Effector CD4-positive, alpha-beta T cell (primary cell): ENCODE measurements around the gene LRRC49. TPM values are rescaled to one million over a fixed set of nuclear protein-coding genes. Genes with fewer than 3 reads are reported as not detected.
"Not testable (repeated sequence)": the region's sequence is repeated elsewhere in the genome, so short reads cannot be mapped to it uniquely, and the experiment has no call there.

Experiments used
- DNase-seq: peaks from one replicate; pipeline ENCODE4 v3.0.0-alpha.2; 2020
- total RNA-seq: gene quantifications from one replicate; lab custom pipeline; 2026; lab: John Stamatoyannopoulos, UW

Gene LRRC49
- not detected for total RNA-seq

GRCh38 chr15:70892002-70892911 lies at the start of gene LRRC49, which contains the start of gene THAP10:
Gene LRRC49 (plus strand): TSS chr15:70892826. CDS start chr15:70892895, 69 bp downstream.
Gene THAP10 (minus strand): TSS chr15:70892433. CDS start chr15:70892272, 161 bp downstream.
- no peak for DNase-seq

- no peak for DNase-seq
These were observed 46.8 kb upstream of the LRRC49 start for GRCh38 chr15:70845602-70846360.

GRCh38 chr15:70851889-70852288 lies 40.7 kb upstream of the LRRC49 start:
- DNase-seq = no peak

GRCh38 chr15:70852501-70853317 lies 39.9 kb upstream of the LRRC49 start:
- no peak for DNase-seq

- DNase-seq = no peak
These were observed 39.2 kb upstream of the LRRC49 start for GRCh38 chr15:70853318-70853972.

GRCh38 chr15:70853973-70854665 lies 38.5 kb upstream of the LRRC49 start, which contains the start of gene LARP6:
Gene LARP6 (minus strand): TSS chr15:70854157. CDS start chr15:70854088, 69 bp downstream.
- DNase-seq = no peak

GRCh38 chr15:70854666-70854976 lies 38.0 kb upstream of the LRRC49 start:
- no peak for DNase-seq

GRCh38 chr15:70855764-70856163 lies 36.9 kb upstream of the LRRC49 start:
- DNase-seq = no peak

- no peak for DNase-seq
These were observed 36.3 kb upstream of the LRRC49 start for GRCh38 chr15:70856177-70856883.

GRCh38 chr15:70856884-70857561 lies 35.6 kb upstream of the LRRC49 start:
- DNase-seq = no peak

GRCh38 chr15:70857562-70858285 lies 34.9 kb upstream of the LRRC49 start:
- DNase-seq = no peak

GRCh38 chr15:70858614-70859321 lies 33.9 kb upstream of the LRRC49 start:
- DNase-seq = not testable (repeated sequence)

GRCh38 chr15:70859322-70859908 lies 33.2 kb upstream of the LRRC49 start:
- no peak for DNase-seq

GRCh38 chr15:70859998-70860397 lies 32.6 kb upstream of the LRRC49 start:
- no peak for DNase-seq

GRCh38 chr15:70863450-70864218 lies 29.0 kb upstream of the LRRC49 start:
- DNase-seq = no peak

- no peak for DNase-seq
These were observed 25.5 kb upstream of the LRRC49 start for GRCh38 chr15:70866982-70867641.

GRCh38 chr15:70867911-70868467 lies 24.6 kb upstream of the LRRC49 start:
- no peak for DNase-seq
